Esophagus muscularis mucosa (tissue), 4 donors: Measurements from ENCODE around the gene KRT75. TPM values are rescaled to one million over a fixed set of nuclear protein-coding genes. Genes with fewer than 3 reads are reported as not detected.
"Not testable (repeated sequence)": the region's sequence is repeated elsewhere in the genome, so short reads cannot be mapped to it uniquely, and the experiment has no call there.

Experiments
- DNase-seq: peaks from one replicate; pipeline ENCODE4 v3.0.0-alpha.2; 2017; ENCODE audit errors: extremely low spot score
- H3K27ac ChIP-seq, 4 donors: fragments of 200-600 bp; sonication (generic); replicated peaks in 1 of 4; 1 replicate in 3 of 4; 2 replicates in 1 of 4; pipeline ENCODE4 v1.5.1; 2016 to 2019; ENCODE audit warnings: mild to moderate bottlenecking in 1 of 4
- H3K27me3 ChIP-seq, 4 donors: fragments of 200-600 bp; sonication (generic); one replicate each; pipeline versions ENCODE4 v1.5.1 to v1.6.0; 2016 to 2019
- H3K36me3 ChIP-seq, 4 donors: fragments of 200-600 bp; sonication (generic); one replicate each; pipeline ENCODE4 v1.5.1; 2016 to 2019
- H3K4me1 ChIP-seq, 4 donors: fragments of 200-600 bp; sonication (generic); one replicate each; pipeline ENCODE4 v1.5.1; 2016 to 2019
- H3K4me3 ChIP-seq, 4 donors: fragments of 200-600 bp; sonication (generic); 1 replicate in 2 of 4; 2 replicates in 2 of 4; pipeline ENCODE4 v1.5.1; 2016 to 2019; ENCODE audit warnings: mild to moderate bottlenecking in 4 of 4, moderate library complexity in 1 of 4
- H3K9me3 ChIP-seq, 4 donors: fragments of 200-600 bp; sonication (generic); 1 replicate in 3 of 4; 2 replicates in 1 of 4; pipeline ENCODE4 v1.5.1; 2016 to 2019
- CTCF ChIP-seq, 3 experiments: fragments of 200-600 bp in 2 of 3; fragments of 450-650 bp in 1 of 3; sonication (generic) in 2 of 3; IDR thresholded peaks; one replicate each; pipeline ENCODE4 v1.5.1; 2017 to 2019; ENCODE audit warnings: antibody characterized with exemption in 3 of 3, mild to moderate bottlenecking in 2 of 3, moderate library complexity in 1 of 3
- EP300 ChIP-seq: sonication (generic); formaldehyde crosslinking; IDR thresholded peaks from one replicate; pipeline ENCODE4 v1.6.1; 2017; ENCODE audit warnings: antibody characterized with exemption
- POLR2A ChIP-seq: fragments of 450-650 bp; IDR thresholded peaks from one replicate; pipeline ENCODE4 v1.6.1; 2017; ENCODE audit warnings: antibody characterized with exemption, moderate library complexity, mild to moderate bottlenecking, low read depth
- POLR2AphosphoS5 ChIP-seq, 2 donors: sonication (generic); formaldehyde crosslinking; IDR thresholded peaks; one replicate each; pipeline ENCODE4 v1.6.1; 2017; ENCODE audit warnings: antibody characterized with exemption in 2 of 2
- WGBS: methylation state at CpG from one replicate; pipeline ENCODE4 v1.1.5; 2018; 5-methylcytosine and 5-hydroxymethylcytosine counted together
- intact Hi-C: fragments of 100-400 bp; cut with DNase I; formaldehyde crosslinking; loops from one replicate; pipeline ENCODE4 v1.15.1; 2023
- total RNA-seq, 4 donors: library from RNA; depleted of rRNA; stranded (reverse); fragments of >200 nt; gene quantifications; one replicate each; pipeline versions ENCODE4 v1.1.0 to v1.2.1, GENCODE V29; 2016

Gene KRT75
- total RNA-seq, 4 donors from 2014 or later: not detected

DNA sequence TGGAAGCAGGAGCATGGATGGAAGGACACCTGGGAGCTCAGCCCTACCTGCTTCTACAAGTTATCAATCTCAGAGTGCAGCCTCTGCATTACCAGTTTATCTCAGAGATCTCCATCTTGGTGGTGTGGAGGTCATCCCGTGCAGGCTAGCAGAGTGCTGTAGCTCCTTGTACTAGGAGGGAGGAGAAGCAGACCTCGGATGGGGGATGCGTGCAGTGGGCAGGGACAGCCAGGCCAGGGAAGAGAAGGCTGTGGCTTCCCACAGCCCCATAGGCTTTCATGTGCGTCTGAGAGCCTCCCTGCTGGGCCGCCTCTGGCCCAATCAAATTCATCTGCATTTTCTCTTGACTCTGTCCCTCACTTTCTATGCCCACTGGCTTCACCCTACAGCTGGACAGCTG is 19.2 kb downstream of the KRT75 start:
- H3K36me3 ChIP-seq: no peaks in the 10 kb centered on the region
- 79% methylated on average over 5 of the region's 5 CpGs for WGBS
- TF ChIP-seq EP300: no peak
- no peak for TF ChIP-seq CTCF (IDR thresholded peaks at IDR 0.05)
- no peak for TF ChIP-seq POLR2A
- no peak for TF ChIP-seq POLR2AphosphoS5 (IDR thresholded peaks at IDR 0.05)
- H3K4me1 ChIP-seq: peaks cover 0 to 25% (median 20%) of the 10 kb centered on the region in 4 donors
- no peaks in the 10 kb centered on the region for H3K27me3 ChIP-seq
- no peak for DNase-seq
- intact Hi-C loops: no loop called here
- no peak overlapping the region for H3K4me3 ChIP-seq
- H3K27ac ChIP-seq: peak overlapping the region; percentile 42 to 55 (median 46)
- no peaks in the 10 kb centered on the region for H3K9me3 ChIP-seq

GRCh38 chr12:52413782-52414345 is 20.3 kb downstream of the KRT75 start:
- intact Hi-C loops: no loop called here
- no peak overlapping the region for H3K27ac ChIP-seq
- WGBS: 63% methylated on average over 5 of the region's 8 CpGs
- TF ChIP-seq POLR2A (no peak), CTCF (IDR thresholded peaks at IDR 0.05) (no peak), EP300 (no peak), POLR2AphosphoS5 (IDR thresholded peaks at IDR 0.05) (no peak)
- H3K36me3 ChIP-seq: no peaks in the 10 kb centered on the region
- no peaks in the 10 kb centered on the region for H3K9me3 ChIP-seq
- peaks cover 0 to 25% (median 20%) of the 10 kb centered on the region in 4 donors for H3K4me1 ChIP-seq
- no peak for DNase-seq
- no peak overlapping the region for H3K4me3 ChIP-seq
- H3K27me3 ChIP-seq: no peaks in the 10 kb centered on the region

GRCh38 chr12:52413202-52413601 is 21.0 kb downstream of the KRT75 start:
- no peak for TF ChIP-seq EP300
- TF ChIP-seq CTCF (IDR thresholded peaks at IDR 0.05): no peak
- no peak for TF ChIP-seq POLR2A
- TF ChIP-seq POLR2AphosphoS5 (IDR thresholded peaks at IDR 0.05): no peak
- intact Hi-C loops: no loop called here
- peaks cover 0 to 2% (median 0%) of the 10 kb centered on the region in 4 donors for H3K27me3 ChIP-seq

DNA sequence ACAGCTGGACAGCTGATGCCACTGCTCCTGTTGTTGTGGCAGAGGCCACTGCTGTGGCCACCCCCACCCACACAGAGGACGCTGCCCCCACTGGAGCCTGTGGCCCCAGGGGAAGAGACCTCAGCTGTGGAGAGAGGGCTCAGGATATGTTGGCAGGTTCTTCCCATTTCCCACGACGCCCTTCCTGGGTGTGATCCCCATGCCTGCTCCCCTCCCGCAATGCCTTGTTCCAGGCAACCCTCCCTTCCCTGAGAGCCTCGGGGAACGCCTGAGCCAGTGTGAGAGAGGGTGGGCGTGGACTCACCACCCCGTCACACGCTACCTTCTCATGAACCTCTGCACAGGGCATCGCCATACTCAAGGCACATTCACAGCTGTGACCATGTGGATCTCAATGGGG is 22.4 kb downstream of the KRT75 start:
- H3K36me3 ChIP-seq: no peaks in the 10 kb centered on the region
- H3K27ac ChIP-seq: no peak overlapping the region
- H3K27me3 ChIP-seq: peaks cover 0 to 12% (median 0%) of the 10 kb centered on the region in 4 donors
- WGBS: 95% methylated on average over 8 of the region's 10 CpGs
- no peak for DNase-seq
- peaks cover 0 to 22% (median 15%) of the 10 kb centered on the region in 4 donors for H3K4me1 ChIP-seq
- no peak overlapping the region for H3K4me3 ChIP-seq
- no peaks in the 10 kb centered on the region for H3K9me3 ChIP-seq
- TF ChIP-seq POLR2AphosphoS5 (IDR thresholded peaks at IDR 0.05): no peak
- no peak for TF ChIP-seq POLR2A
- no peak for TF ChIP-seq EP300
- no peak for TF ChIP-seq CTCF (IDR thresholded peaks at IDR 0.05)
- intact Hi-C loops: no loop called here

More at GRCh38 chr12:52413202-52413601, 21.0 kb downstream of the KRT75 start:
- peaks cover 0 to 25% (median 20%) of the 10 kb centered on the region in 4 donors for H3K4me1 ChIP-seq
- no peak for DNase-seq
- H3K9me3 ChIP-seq: no peaks in the 10 kb centered on the region
- no peak overlapping the region for H3K4me3 ChIP-seq
- WGBS: 49% methylated on average over 4 of the region's 4 CpGs
- no peaks in the 10 kb centered on the region for H3K36me3 ChIP-seq
- H3K27ac ChIP-seq: no peak overlapping the region

DNA sequence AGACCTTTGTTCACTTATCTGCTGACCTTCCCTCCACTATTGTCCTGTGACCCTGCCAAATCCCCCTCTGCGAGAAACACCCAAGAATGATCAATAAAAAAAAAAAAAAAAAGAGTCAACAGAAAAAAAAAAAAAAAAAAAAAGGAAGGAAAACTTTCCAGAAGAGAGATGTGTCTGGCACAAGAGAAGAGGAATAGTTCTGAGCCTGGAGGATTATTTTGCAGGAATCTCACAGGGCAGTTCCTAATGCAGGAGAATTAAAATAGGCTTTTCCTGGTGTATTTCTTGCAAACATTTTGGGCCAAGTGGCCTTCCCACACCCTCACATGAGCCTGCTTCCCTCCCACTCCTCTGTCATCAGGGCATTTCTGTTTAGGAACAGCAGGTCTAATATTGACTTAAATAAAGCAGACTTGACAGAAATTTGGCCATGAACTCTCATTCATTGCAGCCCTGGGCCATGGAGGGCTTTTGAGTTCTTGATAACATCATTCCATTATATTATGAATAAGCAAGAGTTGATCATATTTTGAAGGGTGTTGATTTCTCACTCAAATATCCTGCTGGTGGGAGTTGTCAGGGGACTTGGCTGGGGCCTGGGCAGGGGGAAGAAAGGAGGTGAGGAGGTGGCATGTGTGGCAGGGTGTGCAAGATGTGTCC is 23.5 kb downstream of the KRT75 start:
- Histone ChIP-seq H3K27me3 (peaks cover 0 to 23% (median 0%) of the 10 kb centered on the region in 4 donors), H3K4me1 (peaks cover 0 to 16% (median 10%) of the 10 kb centered on the region in 4 donors)
- DNase-seq, intact Hi-C loops, H3K4me3 ChIP-seq, H3K27ac ChIP-seq, H3K36me3 ChIP-seq, H3K9me3 ChIP-seq: not testable (repeated sequence)
- WGBS: 0% methylated on average over 1 of the region's 1 CpG
